SJCRH30 (cell line): ENCODE results near the gene TXNIP. TPM values are rescaled to one million over a fixed set of nuclear protein-coding genes. Genes with fewer than 3 reads are reported as not detected.
"Not testable (repeated sequence)": the region's sequence is repeated elsewhere in the genome, so short reads cannot be mapped to it uniquely, and the experiment has no call there.

Source experiments
- DNase-seq, 2 experiments: peaks; one replicate each; pipeline ENCODE4 v3.0.0-alpha.2; 2015 to 2020
- H3K27ac ChIP-seq: fragments of 250-450 bp; sonication (Bioruptor Pico); 2 replicates; pipeline ENCODE4 v1.5.1; 2020; ENCODE audit warnings: mild to moderate bottlenecking, moderate library complexity
- H3K27me3 ChIP-seq: fragments of 250-450 bp; sonication (Bioruptor Pico); 2 replicates; pipeline ENCODE4 v1.5.1; 2020; ENCODE audit warnings: mild to moderate bottlenecking, moderate library complexity
- H3K36me3 ChIP-seq: fragments of 250-450 bp; sonication (Bioruptor Pico); 2 replicates; pipeline ENCODE4 v1.5.1; 2020; ENCODE audit warnings: mild to moderate bottlenecking, moderate library complexity
- H3K4me1 ChIP-seq: fragments of 250-450 bp; sonication (Bioruptor Pico); 2 replicates; pipeline ENCODE4 v1.5.1; 2020; ENCODE audit warnings: mild to moderate bottlenecking, moderate library complexity
- H3K4me3 ChIP-seq: fragments of 250-450 bp; sonication (Bioruptor Pico); 2 replicates; pipeline ENCODE4 v1.5.1; 2020; ENCODE audit warnings: mild to moderate bottlenecking, moderate library complexity
- H3K9me3 ChIP-seq: fragments of 250-450 bp; sonication (Bioruptor Pico); replicated peaks from 2 replicates; pipeline ENCODE4 v1.5.1; 2020; ENCODE audit warnings: mild to moderate bottlenecking, moderate library complexity
- total RNA-seq: library from RNA; depleted of rRNA; stranded (reverse); fragments of >200 nt; shearing (Covaris generic); gene quantifications from 2 replicates; pipeline ENCODE4 v1.2.3, GENCODE V29; 2014; rRNA removed

Gene TXNIP, protein sequence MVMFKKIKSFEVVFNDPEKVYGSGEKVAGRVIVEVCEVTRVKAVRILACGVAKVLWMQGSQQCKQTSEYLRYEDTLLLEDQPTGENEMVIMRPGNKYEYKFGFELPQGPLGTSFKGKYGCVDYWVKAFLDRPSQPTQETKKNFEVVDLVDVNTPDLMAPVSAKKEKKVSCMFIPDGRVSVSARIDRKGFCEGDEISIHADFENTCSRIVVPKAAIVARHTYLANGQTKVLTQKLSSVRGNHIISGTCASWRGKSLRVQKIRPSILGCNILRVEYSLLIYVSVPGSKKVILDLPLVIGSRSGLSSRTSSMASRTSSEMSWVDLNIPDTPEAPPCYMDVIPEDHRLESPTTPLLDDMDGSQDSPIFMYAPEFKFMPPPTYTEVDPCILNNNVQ
- 161 and 177 TPM in 2 replicates for total RNA-seq

DNA sequence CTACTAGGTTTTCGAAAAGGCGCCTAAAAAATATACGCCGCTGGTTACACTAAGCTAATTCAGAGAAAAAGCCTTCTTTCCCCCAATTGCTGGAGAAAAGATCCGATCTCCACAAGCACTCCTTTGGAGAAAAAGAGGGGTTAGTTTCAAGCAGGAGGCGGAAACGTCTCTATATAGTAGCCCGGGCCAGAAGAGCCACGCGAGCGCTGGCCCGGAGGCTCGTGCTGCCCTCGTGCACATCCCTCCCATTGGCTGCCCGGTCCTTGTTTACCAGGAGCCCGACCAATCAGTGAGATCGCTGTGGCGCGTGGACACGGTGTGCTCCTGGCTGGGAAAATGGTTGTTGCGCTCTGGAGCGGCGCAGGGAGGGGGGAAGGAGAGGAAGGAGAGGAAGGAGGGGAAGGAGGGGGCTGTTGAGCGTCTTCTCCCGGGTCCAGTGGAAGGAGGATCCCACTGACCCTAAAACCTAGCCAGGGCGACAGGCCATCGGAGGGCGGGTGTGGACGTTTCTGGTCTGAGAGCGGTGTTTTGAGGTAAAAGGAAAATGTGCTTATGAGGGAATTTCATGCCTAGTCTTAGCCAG, at the start of gene TXNIP:
TSS of gene TXNIP (minus strand) at position 147 of the 583 bp plus-strand sequence. CDS start 313 bp downstream, outside the sequence.
- no peaks in the 10 kb centered on the region for H3K9me3 ChIP-seq
- H3K27me3 ChIP-seq = no peaks in the 10 kb centered on the region
- peaks cover 29% of the 10 kb centered on the region for H3K4me1 ChIP-seq
- peak within 1 kb of the TSS; percentile 72 for H3K4me3 ChIP-seq
- peaks cover 36% of the 10 kb centered on the region for H3K36me3 ChIP-seq
- H3K27ac ChIP-seq = peak within 1 kb of the TSS; percentile 80
- DNase-seq = peak; percentile 97 to 98

DNA sequence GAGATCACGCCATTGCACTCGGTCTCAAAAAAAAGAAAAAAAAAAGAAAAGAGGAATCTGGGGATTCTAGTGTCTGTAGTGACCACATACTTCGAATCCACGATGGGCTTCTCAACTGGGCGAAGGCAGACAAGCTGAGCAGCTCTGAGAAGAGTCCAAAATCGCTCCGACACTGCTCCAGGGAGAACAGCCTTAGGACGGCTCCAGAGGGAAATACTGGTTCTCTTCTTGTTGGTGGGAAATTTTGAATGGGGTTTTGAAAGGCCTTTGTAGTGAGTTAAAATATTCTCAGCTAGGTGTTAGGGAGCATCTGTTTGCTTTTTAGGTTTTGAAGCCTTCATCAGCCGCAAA, 43.4 kb upstream of the TXNIP start:
- DNase-seq = no peak
- Histone ChIP-seq H3K27me3 (no peaks in the 10 kb centered on the region), H3K9me3 (no peaks in the 10 kb centered on the region), H3K4me3 (peak overlapping the region; percentile 73; the same call in 1 of the 2 replicates), H3K27ac (no peak overlapping the region), H3K4me1 (no peaks in the 10 kb centered on the region), H3K36me3 (no peaks in the 10 kb centered on the region)

DNA sequence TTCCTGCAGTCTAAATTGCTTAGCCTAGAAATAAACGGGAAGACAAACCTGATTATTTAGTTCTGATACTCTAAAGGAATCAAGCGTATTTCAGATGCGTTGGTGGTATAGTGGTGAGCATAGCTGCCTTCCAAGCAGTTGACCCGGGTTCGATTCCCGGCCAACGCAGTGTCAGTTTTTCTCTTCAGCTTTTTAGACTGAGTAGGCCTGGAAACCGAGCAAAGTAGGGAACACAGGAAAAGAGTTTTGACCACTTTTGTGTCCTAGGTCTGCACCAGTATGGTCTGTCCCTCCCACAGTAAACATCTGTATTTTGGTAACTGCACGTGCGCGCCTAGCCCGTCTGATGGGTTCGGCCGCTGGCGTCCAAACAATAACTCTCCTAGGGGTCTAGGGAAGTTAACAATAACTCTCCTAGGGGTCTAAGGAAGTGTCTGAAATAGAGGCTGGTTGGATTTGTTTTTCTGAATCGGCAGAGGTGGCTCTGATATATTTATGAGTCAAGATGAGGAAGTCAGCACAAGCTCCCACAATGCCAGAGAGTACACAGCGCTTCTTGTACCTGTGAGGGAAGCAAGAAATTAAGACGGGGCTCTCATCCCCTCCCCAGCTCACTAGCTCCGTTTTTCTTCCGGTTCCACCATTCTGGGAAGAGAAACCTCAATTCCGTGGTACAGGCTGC, 40.7 kb upstream of the TXNIP start:
- no peaks in the 10 kb centered on the region for H3K27me3 ChIP-seq
- DNase-seq = peak; percentile 85 to 93
- H3K27ac ChIP-seq = peak overlapping the region; percentile 67
- no peaks in the 10 kb centered on the region for H3K36me3 ChIP-seq
- H3K9me3 ChIP-seq = no peaks in the 10 kb centered on the region
- peak overlapping the region; percentile 73 for H3K4me3 ChIP-seq
- H3K4me1 ChIP-seq = no peaks in the 10 kb centered on the region

DNA sequence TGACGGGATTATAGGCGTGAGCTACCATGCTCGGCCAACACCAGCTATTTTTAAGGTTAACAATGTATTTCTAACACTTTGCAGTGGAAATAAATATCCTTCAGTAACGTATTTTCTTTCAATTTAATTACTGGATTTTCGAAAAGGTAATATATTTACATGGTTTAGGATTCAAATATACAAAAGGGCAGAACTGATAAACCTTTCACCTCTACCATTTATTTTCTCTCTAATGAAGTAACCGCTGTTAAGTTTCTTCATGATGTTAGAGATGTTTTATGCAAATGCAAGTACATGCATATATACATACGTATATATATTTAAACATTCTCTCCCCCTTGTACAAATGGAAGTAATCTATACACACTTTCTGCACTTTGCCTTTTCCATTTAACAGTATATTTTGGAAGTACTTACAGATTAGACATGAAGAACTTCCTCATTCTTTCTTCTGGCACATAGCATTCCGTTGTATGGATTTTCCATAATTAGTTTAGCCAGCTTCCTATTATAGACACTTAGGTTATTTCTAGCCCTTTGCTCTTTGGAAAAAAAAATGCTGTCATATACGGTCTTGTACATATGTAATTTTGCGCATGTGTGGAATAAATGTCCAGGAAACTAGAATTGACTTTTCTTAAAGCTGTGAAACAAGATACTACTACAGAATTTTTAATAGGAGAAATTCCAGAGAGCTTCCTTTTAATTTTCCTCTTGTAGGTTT, 40.0 kb upstream of the TXNIP start:
- DNase-seq = no peak
- no peaks in the 10 kb centered on the region for H3K36me3 ChIP-seq
- peak overlapping the region; percentile 26; the same call in 1 of the 2 replicates for H3K27ac ChIP-seq
- no peaks in the 10 kb centered on the region for H3K9me3 ChIP-seq
- no peaks in the 10 kb centered on the region for H3K27me3 ChIP-seq
- H3K4me3 ChIP-seq = peak overlapping the region; percentile 73
- no peaks in the 10 kb centered on the region for H3K4me1 ChIP-seq

DNA sequence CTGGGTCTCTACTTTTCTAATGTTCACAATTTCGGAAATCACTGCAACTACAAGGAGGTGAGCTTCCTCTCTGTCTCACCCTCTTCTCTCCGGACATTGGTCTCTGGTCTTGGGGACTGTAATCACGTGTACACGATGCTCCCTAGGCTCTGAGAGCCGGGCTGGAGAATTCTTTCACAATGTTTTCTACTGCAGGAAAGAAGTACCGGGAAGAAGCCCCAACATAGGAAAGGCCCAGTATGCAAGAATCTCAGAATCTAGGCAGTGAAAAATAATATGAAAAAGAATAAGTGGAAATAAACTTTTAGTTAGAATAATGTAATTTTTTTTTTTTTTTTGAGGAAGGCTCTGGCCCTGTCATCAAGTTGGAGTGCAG, 38.7 kb upstream of the TXNIP start:
- peak; percentile 73 to 87 for DNase-seq
- no peaks in the 10 kb centered on the region for H3K4me1 ChIP-seq
- H3K4me3 ChIP-seq = peak overlapping the region; percentile 73
- H3K36me3 ChIP-seq = no peaks in the 10 kb centered on the region
- H3K27ac ChIP-seq = peak overlapping the region; percentile 43
- no peaks in the 10 kb centered on the region for H3K9me3 ChIP-seq
- H3K27me3 ChIP-seq = no peaks in the 10 kb centered on the region

DNA sequence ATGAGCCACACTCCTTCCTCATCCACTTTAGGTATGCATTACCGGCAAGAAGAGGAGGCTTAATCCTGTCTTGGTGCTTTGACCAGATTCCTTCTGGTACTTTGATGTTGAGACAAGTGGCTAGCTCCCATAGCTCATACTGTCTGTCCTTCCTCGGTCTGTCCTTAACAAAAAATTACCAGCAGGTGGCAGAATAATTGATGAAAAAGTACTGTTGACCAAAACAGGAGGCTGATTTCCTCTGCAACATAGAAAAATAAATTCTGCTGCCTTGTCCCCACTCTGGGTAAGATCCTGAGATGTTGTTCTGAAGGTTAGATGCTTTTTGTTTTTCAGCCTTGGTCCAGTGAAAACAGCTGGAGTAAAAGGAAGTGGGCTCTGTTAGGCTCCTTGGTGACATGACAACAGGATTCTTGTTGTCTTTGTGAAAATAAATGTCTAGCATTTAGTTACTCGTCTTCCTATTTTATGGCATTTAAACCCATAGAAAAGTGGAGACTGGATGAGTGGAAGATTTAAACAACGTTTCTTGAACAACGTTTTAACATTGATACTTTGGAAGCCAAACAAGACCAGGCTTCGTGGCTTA, 36.3 kb upstream of the TXNIP start:
- no peaks in the 10 kb centered on the region for H3K4me1 ChIP-seq
- no peaks in the 10 kb centered on the region for H3K36me3 ChIP-seq
- no peak overlapping the region for H3K27ac ChIP-seq
- H3K4me3 ChIP-seq = no peak overlapping the region
- no peaks in the 10 kb centered on the region for H3K27me3 ChIP-seq
- peak in 1 of 2 experiments; percentile 69 for DNase-seq
- H3K9me3 ChIP-seq = no peaks in the 10 kb centered on the region

DNA sequence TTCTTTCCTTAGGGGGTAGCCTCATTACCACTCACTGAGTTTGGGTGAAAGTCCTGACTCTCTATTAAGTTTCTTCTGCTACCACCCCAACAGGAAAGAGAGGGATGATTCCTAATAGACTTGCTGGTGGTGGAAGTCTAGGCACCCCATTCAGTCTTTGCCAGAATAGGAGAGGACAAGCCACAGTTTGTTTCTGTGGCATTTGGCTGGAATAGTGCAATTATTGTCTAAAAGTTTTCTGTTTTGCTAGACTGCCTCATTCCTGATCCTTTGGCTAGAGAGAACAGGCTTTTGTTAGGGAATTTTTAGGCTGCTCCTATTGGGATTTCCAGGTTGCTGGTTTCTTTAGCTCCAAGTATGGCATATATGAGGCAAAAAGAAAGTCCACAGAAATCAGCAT, 35.1 kb upstream of the TXNIP start:
- DNase-seq = no peak
- no peak overlapping the region for H3K4me3 ChIP-seq

DNA sequence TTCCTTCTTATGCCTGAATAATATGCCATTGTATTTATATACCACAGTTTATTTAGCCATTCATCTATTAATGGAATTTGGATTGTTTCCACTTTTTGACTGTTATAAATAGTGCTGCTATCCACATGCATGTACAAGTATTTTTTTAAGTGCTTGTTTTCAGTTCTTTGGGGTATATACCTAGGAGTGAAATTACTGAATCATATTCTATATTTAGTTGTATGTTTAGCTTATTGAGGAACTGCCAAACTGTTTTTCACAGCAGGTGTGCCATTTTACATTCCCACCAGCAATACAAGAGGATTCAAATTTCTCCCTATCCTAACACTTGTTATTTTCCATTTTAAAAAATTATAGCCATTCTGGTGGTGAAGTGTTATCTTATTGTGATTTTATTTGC, 32.7 kb upstream of the TXNIP start:
- Histone ChIP-seq H3K27me3 (no peaks in the 10 kb centered on the region), H3K27ac (no peak overlapping the region), H3K9me3 (no peaks in the 10 kb centered on the region), H3K4me3 (no peak overlapping the region), H3K36me3 (no peaks in the 10 kb centered on the region), H3K4me1 (no peaks in the 10 kb centered on the region)
- no peak for DNase-seq

More for the DNA sequence above, 35.1 kb upstream of the TXNIP start:
- Histone ChIP-seq H3K9me3 (no peaks in the 10 kb centered on the region), H3K27ac (no peak overlapping the region), H3K27me3 (no peaks in the 10 kb centered on the region), H3K36me3 (no peaks in the 10 kb centered on the region), H3K4me1 (no peaks in the 10 kb centered on the region)

DNA sequence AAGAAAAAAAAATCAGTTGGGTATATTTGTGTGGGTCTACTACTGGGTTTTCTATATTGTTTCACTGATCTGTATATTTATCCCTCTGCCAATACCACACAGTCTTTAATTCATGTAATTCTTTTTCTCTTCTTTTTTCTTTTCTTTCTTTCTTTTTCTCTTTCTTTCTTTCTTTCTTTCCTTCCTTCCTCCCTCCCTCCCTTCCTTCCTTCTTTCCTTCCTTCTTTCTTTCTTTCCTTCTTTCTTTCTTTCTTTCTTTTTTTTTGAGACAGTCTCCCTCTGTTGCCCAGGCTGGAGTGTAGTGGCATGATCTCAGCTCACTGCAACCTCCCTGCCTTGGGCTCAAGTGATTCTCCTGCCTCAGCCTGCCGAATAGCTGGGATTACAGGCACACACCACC, 30.3 kb upstream of the TXNIP start:
- H3K36me3 ChIP-seq, H3K27ac ChIP-seq, H3K4me3 ChIP-seq, H3K27me3 ChIP-seq, H3K9me3 ChIP-seq, H3K4me1 ChIP-seq, DNase-seq: not testable (repeated sequence)

DNA sequence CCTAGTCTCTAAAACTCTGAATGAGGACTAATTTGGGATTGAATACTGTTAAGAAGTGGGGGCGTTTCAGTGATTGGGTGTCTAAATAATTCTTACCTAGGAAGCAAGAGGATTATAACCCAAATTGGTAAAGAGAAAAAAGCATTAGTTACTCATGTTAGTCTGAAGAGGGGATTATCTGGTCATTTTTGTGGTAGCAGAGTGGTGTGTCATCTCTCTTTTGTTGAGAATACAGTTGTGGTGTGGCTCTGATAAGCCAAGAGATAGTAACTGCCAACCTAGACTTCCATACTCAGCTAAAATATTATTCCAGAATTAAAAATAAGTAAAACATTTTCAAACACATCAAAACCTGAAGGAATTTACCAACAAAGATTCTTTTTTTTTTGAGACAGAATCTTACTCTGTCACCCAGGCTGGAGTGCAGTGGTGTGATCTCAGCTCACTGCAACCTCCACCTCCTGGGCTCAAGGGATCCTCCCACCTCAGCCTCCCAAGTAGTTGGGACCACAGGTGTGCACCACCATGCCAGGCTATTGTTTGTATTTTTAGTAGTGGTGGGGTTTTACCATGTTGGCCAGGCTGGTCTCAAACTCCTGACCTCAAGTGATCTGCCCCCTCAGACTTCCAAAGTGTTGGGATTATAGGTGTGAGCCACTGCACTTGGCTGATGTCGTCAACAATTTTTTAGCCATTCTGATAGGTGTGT, 29.6 kb upstream of the TXNIP start:
- H3K4me1 ChIP-seq = peaks cover 16% of the 10 kb centered on the region
- DNase-seq = not testable (repeated sequence)

DNA sequence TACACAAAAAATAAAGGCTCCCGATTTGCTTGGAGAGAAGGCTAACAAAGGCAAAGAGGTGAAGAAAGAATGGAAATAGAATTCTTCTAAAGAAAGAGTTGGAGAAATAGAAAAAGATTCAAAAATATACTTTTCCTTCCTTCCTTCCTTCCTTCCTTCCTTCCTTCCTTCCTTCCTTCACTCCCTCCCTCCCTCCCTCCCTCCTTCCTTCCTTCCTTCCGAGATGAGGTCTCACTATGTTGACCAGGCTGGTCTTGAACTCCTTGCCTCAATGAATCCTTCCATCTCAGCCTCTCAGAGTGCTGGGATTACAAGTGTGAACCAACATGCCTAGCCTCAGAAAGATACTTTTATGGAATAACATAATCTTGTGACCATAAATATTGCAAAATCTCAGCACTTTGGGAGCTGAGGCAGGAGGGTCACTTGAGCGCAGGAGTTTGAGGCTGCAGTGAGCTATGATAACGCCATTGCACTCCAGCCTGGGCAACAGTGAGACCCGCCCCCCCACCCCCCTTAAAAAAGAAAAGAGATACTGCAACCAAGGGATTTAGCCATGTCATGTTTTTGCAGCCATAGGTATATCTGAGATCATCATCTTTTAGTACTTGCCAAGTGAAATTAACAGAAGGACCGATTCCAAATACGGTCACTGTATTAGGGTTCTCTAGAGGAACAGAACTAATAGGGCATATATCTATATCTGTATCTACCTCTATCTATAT, 26.2 kb upstream of the TXNIP start:
- no peaks in the 10 kb centered on the region; the same call in 1 of the 2 replicates for H3K9me3 ChIP-seq
- no peak overlapping the region for H3K4me3 ChIP-seq
- no peaks in the 10 kb centered on the region for H3K36me3 ChIP-seq
- no peaks in the 10 kb centered on the region for H3K27me3 ChIP-seq
- H3K27ac ChIP-seq = peak overlapping the region; percentile 23
- H3K4me1 ChIP-seq = peaks cover 21% of the 10 kb centered on the region
- no peak for DNase-seq

More for the DNA sequence above, 29.6 kb upstream of the TXNIP start:
- not testable (repeated sequence) for H3K27me3 ChIP-seq, H3K36me3 ChIP-seq, H3K27ac ChIP-seq, H3K9me3 ChIP-seq, H3K4me3 ChIP-seq

DNA sequence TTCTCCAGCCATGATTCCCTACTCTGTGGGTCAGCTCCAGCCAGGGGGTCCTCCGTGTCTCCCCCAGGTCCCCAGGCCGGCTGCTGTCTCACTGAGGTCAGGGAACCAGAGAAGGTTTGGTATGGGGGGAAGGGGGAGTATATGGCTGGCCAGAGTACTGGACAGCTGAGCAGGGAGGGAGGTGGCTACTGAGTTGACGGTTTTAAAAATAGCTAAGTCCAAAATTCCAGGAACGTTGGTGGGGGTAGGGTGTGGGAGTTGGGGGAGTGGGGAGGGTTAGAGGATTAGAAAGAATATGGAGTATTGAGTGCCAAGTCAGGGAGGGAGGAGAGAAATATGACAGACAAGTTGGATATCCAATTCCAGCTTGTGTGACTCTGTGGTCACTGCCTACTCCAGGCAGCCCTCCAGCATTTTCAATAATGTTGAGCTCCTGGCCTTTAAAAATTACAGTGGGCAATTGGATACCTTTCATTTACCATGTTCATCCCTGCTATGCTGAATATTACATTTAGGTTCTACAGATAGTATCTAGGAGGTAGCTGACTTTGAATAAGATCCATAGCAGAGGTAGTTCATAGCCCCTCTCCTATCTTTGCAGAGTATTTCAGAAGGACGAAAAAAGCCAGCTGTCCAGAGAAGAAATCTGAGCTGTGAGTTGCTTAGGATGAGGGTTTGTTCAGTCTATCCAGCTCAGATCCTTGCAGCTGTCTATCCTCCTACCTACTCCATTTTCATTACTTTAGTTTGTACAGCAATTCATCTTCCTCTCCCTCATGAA, 25.4 kb upstream of the TXNIP start, which contains the start of gene HJV:
TSS of gene HJV (minus strand) at position 114 of the 781 bp plus-strand sequence. CDS start 1,504 bp downstream, outside the sequence.
- Histone ChIP-seq H3K9me3 (no peaks in the 10 kb centered on the region; the same call in 1 of the 2 replicates), H3K27me3 (no peaks in the 10 kb centered on the region), H3K27ac (peak within 1 kb of the TSS; percentile 23), H3K36me3 (no peaks in the 10 kb centered on the region), H3K4me1 (peaks cover 21% of the 10 kb centered on the region), H3K4me3 (no peak within 1 kb of the TSS)
- peak; percentile 38 to 79 for DNase-seq

DNA sequence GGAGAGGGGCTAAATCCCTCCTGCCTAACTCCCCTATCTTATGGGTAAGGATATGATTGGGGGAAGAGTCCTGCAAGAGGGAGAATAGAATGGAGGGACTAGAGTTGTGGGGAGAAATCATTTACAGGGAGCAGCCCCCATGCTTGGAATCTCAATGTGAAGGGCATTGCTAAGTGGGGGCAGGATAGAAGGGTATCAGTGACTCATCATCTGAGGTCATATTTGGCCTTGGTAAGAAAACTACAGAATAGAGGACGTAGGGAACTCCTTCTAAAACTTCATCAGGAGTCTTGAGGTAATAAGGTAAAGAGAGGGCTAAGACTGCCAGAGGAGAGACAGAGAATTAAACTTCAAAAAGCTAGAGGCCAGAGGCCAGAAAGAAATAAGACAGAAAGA, 24.7 kb upstream of the TXNIP start:
- Histone ChIP-seq H3K27ac (no peak overlapping the region), H3K4me3 (no peak overlapping the region), H3K27me3 (no peaks in the 10 kb centered on the region), H3K4me1 (peaks cover 21% of the 10 kb centered on the region), H3K9me3 (no peaks in the 10 kb centered on the region; the same call in 1 of the 2 replicates), H3K36me3 (no peaks in the 10 kb centered on the region)
- no peak for DNase-seq
